ENCODE data around the gene CNTN4.

DNA sequence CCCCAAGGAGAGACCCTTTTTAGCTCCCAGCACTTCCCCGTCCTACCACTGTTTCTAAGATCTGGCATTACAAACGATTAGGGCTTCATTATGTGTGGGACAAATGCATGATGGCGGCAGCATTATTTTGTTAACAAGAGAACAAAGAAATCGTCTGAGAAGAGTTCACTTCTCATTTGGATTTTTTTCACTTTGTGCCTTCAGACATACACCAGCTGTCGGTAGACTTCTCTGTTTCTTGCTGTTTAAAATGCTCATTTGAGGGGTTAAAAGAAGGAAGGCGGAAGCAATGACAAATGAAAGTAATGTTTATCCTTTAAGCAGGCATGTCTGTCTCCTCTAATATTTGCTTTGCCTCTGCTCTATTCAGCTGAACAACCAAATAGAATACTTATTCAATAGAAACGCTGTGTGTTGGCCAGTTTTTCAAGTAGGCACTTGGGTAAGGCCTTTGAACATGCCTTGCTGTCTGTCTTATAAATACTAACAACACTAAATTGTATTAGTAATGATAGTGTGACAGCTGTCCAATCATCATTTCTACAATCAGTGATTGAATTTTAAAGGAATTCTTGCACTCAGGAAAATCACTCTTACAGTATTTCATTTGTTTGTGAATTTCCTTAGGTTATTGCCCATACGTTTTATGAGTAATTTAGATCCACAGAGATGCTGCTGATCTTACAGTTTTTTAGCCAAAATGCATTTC lies 629.1 kb downstream of the CNTN4 start:
- TF ChIP-seq POLR2AphosphoS5 (IDR thresholded peaks at IDR 0.05), result no peak
- no peak for TF ChIP-seq CTCF (IDR thresholded peaks at IDR 0.05 in 8 of 11, conservative IDR thresholded peaks at IDR 0.05 in 3 of 11)

All from spleen (tissue), 7 donors.